Neutrophil (primary cell): ENCODE results near the gene PHYKPL.
"Not testable (repeated sequence)": the region's sequence is repeated elsewhere in the genome, so short reads cannot be mapped to it uniquely, and the experiment has no call there.

Source experiments
- H3K27ac ChIP-seq: fragments of 200-600 bp; sonication (generic); 2 replicates; pipeline ENCODE4 v1.5.1; 2016; ENCODE audit warnings: mild to moderate bottlenecking, moderate library complexity
- H3K27me3 ChIP-seq: fragments of 200-600 bp; sonication (generic); 2 replicates; pipeline ENCODE4 v1.6.0; 2016; ENCODE audit warnings: mild to moderate bottlenecking
- H3K36me3 ChIP-seq: fragments of 200-600 bp; sonication (generic); 2 replicates; pipeline ENCODE4 v1.5.1; 2017
- H3K4me1 ChIP-seq, 2 experiments: fragments of 200-600 bp in 1 of 2; sonication (generic) in 1 of 2; 1 replicate in 1 of 2; 2 replicates in 1 of 2; pipeline versions ENCODE4 v1.5.1 to v1.6.1; 2013 to 2016; ENCODE audit warnings: low read depth in 1 of 2, low read length in 1 of 2, mild to moderate bottlenecking in 1 of 2, moderate library complexity in 1 of 2; ENCODE audit not compliant: control insufficient read depth in 1 of 2, insufficient read depth in 1 of 2
- H3K4me3 ChIP-seq, 2 experiments: fragments of 200-600 bp in 1 of 2; sonication (generic) in 1 of 2; 1 replicate in 1 of 2; 2 replicates in 1 of 2; pipeline ENCODE4 v1.5.1; 2013 to 2016; ENCODE audit warnings: low read depth in 1 of 2, low read length in 1 of 2, mild to moderate bottlenecking in 1 of 2, moderate library complexity in 1 of 2
- H3K9me3 ChIP-seq: fragments of 200-600 bp; sonication (generic); 2 replicates; pipeline ENCODE4 v1.5.1; 2016
- TF ChIP-seq, protein P1 (sequence below): fragments of 200-600 bp; sonication (generic); IDR thresholded peaks from 2 replicates; pipeline ENCODE4 v1.5.1; 2016; ENCODE audit warnings: antibody characterized with exemption

PHYKPL gene

GRCh38 chr5:178240341-178240741 lies 7.7 kb upstream of the PHYKPL start:
- Histone ChIP-seq H3K9me3 (no peaks in the 10 kb centered on the region), H3K4me1 (peaks cover 78 to 84% of the 10 kb centered on the region in 2 experiments), H3K27ac (peak overlapping the region; percentile 92), H3K4me3 (peak overlapping the region; percentile 50 to 51), H3K27me3 (no peaks in the 10 kb centered on the region), H3K36me3 (no peaks in the 10 kb centered on the region)
- TF ChIP-seq, protein P1, sequence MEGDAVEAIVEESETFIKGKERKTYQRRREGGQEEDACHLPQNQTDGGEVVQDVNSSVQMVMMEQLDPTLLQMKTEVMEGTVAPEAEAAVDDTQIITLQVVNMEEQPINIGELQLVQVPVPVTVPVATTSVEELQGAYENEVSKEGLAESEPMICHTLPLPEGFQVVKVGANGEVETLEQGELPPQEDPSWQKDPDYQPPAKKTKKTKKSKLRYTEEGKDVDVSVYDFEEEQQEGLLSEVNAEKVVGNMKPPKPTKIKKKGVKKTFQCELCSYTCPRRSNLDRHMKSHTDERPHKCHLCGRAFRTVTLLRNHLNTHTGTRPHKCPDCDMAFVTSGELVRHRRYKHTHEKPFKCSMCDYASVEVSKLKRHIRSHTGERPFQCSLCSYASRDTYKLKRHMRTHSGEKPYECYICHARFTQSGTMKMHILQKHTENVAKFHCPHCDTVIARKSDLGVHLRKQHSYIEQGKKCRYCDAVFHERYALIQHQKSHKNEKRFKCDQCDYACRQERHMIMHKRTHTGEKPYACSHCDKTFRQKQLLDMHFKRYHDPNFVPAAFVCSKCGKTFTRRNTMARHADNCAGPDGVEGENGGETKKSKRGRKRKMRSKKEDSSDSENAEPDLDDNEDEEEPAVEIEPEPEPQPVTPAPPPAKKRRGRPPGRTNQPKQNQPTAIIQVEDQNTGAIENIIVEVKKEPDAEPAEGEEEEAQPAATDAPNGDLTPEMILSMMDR, result no peak

- not testable (repeated sequence) for H3K27me3 ChIP-seq, H3K9me3 ChIP-seq, H3K36me3 ChIP-seq
- H3K4me3 ChIP-seq, result peak overlapping the region; percentile 50 to 51
- peaks cover 79 to 87% of the 10 kb centered on the region in 2 experiments for H3K4me1 ChIP-seq
- peak overlapping the region; percentile 92 for H3K27ac ChIP-seq
Observed at GRCh38 chr5:178239626-178240301, 7.2 kb upstream of the PHYKPL start.

GRCh38 chr5:178238711-178239592 lies 6.3 kb upstream of the PHYKPL start:
- no peaks in the 10 kb centered on the region for H3K9me3 ChIP-seq
- H3K27me3 ChIP-seq, result no peaks in the 10 kb centered on the region
- H3K36me3 ChIP-seq, result no peaks in the 10 kb centered on the region
- peak overlapping the region; percentile 16 to 31 for H3K4me3 ChIP-seq
- peak overlapping the region; percentile 92 for H3K27ac ChIP-seq
- peaks cover 78 to 87% of the 10 kb centered on the region in 2 experiments for H3K4me1 ChIP-seq
- TF ChIP-seq, protein P1, result no peak

DNA sequence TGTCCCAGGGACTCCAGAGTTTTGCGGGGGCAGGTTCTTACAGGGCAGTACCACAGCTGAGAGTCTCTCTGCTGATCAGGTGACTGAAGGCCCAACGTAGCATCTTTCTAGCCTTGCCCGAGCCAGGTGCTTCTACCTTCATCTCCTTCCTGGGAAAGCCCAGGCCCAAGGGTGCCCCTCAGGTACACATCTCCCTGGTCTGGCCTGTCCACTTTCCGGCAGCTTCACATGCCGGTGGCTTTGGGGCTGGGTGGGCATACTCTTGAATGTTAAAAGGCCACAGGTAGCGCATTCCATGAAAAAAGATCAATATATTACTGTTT lies 5.7 kb upstream of the PHYKPL start:
- H3K27ac ChIP-seq, result peak overlapping the region; percentile 92
- H3K4me1 ChIP-seq, result peaks cover 73 to 83% of the 10 kb centered on the region in 2 experiments
- TF ChIP-seq, protein P1, result no peak
- peak overlapping the region in 1 of 2 experiments; percentile 31 for H3K4me3 ChIP-seq
- H3K36me3 ChIP-seq, result no peaks in the 10 kb centered on the region
- no peaks in the 10 kb centered on the region for H3K27me3 ChIP-seq
- H3K9me3 ChIP-seq, result no peaks in the 10 kb centered on the region

DNA sequence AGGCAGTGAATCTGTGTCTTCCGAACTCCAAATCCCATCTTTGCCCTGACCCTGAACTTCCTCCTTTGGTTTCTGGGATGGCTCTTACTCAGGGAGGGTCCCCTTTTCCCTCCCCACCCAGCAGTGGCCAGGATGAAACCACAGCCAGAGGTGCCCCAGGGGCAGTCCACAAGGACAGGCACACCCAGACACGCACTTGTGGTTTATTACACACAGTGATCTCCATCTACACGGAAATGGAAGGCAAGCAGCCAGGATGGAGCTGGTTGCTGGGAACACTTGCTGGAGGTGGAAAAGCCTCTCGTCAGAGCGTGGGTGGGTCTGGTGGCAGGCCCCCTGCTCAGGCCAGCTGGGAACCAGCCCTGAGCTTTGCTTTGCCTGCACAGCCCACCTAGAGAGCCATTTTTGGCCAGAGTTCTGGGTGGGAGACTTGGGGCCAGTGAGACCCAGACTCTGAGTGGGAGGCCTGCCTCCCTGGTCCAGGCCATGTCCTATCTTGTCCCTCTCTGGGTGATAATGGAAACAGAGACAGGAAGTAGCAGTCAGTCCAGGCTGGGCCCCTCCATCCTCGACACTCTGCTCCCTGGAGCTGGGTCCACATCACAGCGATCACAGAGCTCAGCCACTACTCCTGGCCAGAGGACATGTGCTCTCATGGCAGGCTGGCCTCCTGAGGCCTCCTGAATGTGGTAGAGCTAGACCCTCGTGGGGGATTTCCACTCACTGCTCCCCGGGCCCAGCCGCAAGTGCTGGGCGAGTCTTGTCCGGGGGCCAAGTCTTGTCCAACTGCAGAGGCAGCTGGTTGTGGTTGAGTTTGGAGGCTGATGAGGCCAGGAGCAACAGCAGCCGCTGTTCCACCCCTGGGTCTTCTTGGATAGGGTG lies 5.1 kb upstream of the PHYKPL start:
- no peaks in the 10 kb centered on the region for H3K27me3 ChIP-seq
- peaks cover 77 to 89% of the 10 kb centered on the region in 2 experiments for H3K4me1 ChIP-seq
- H3K27ac ChIP-seq, result peak overlapping the region; percentile 92
- TF ChIP-seq, protein P1, result no peak
- H3K9me3 ChIP-seq, result no peaks in the 10 kb centered on the region
- H3K4me3 ChIP-seq, result peak overlapping the region in 1 of 2 experiments; percentile 31
- H3K36me3 ChIP-seq, result no peaks in the 10 kb centered on the region
